Prostate gland (tissue), 2 donors: ENCODE data around the gene PIGV. TPM values are rescaled to one million over a fixed set of nuclear protein-coding genes. Genes with fewer than 3 reads are reported as not detected.

ENCODE experiments used
- DNase-seq: peaks from one replicate; pipeline ENCODE4 v3.0.0-alpha.2; 2019; ENCODE audit warnings: low spot score
- H3K27ac ChIP-seq, 2 donors: fragments of 200-600 bp; sonication (generic); 2 replicates each; pipeline ENCODE4 v1.5.1; 2017 to 2019
- H3K27me3 ChIP-seq: fragments of 200-600 bp; sonication (generic); replicated peaks from 2 replicates; pipeline ENCODE4 v1.5.1; 2019; ENCODE audit not compliant: insufficient read depth
- H3K36me3 ChIP-seq, 2 donors: fragments of 200-600 bp; sonication (generic); 1 replicate in 1 of 2; 2 replicates in 1 of 2; pipeline versions ENCODE4 v1.5.1 to v1.8.1; 2017 to 2019
- H3K4me1 ChIP-seq: fragments of 200-600 bp; sonication (generic); replicated peaks from 2 replicates; pipeline ENCODE4 v1.5.1; 2019
- H3K4me3 ChIP-seq, 2 donors: fragments of 200-600 bp; sonication (generic); 2 replicates each; pipeline ENCODE4 v1.5.1; 2017 to 2019
- H3K9me3 ChIP-seq: fragments of 200-600 bp; sonication (generic); 2 replicates; pipeline ENCODE4 v1.5.1; 2017
- CTCF ChIP-seq, 4 experiments: fragments of 200-600 bp in 2 of 4; fragments of 450-650 bp in 2 of 4; sonication (generic) in 2 of 4; IDR thresholded peaks; 1 replicate in 3 of 4; 2 replicates in 1 of 4; pipeline ENCODE4 v1.5.1; 2016 to 2019; ENCODE audit warnings: antibody characterized with exemption in 4 of 4, mild to moderate bottlenecking in 2 of 4, moderate library complexity in 2 of 4
- POLR2A ChIP-seq: fragments of 450-650 bp; IDR thresholded peaks from one replicate; pipeline ENCODE4 v1.6.1; 2016; ENCODE audit warnings: antibody characterized with exemption, mild to moderate bottlenecking
- POLR2AphosphoS5 ChIP-seq: sonication (generic); formaldehyde crosslinking; IDR thresholded peaks from one replicate; pipeline ENCODE4 v1.6.1; 2017; ENCODE audit warnings: antibody characterized with exemption
- WGBS: methylation state at CpG from one replicate; pipeline ENCODE4 v1.1.5; 2018; 5-methylcytosine and 5-hydroxymethylcytosine counted together
- intact Hi-C: fragments of 100-400 bp; cut with DNase I; formaldehyde crosslinking; loops from one replicate; pipeline ENCODE4 v1.14.2; 2022
- total RNA-seq, 2 donors: library from RNA; depleted of rRNA; stranded (reverse); fragments of >200 nt; gene quantifications; one replicate each; pipeline ENCODE4 v1.1.0, GENCODE V29; 2016

The PIGV gene
- total RNA-seq, 2 donors from 2014 or later: 26.4 to 32.4 TPM

GRCh38 chr1:26826261-26827105, 38.7 kb downstream of the PIGV start, which contains the start of gene ZDHHC18:
TSS of gene ZDHHC18 (plus strand) at chr1:26826688. CDS start at chr1:26826805, 117 bp downstream.
- WGBS: under 1% methylated on average over 73 of the region's 107 CpGs
- peaks cover 18% of the 10 kb centered on the region for H3K4me1 ChIP-seq
- H3K36me3 ChIP-seq: no peaks in the 10 kb centered on the region
- no peaks in the 10 kb centered on the region for H3K9me3 ChIP-seq
- intact Hi-C loops: no loop called here
- H3K27me3 ChIP-seq: no peaks in the 10 kb centered on the region
- H3K4me3 ChIP-seq: peak within 1 kb of the TSS; percentile 70 to 73
- peak; percentile 58 for DNase-seq
- TF ChIP-seq POLR2A (no peak), CTCF (IDR thresholded peaks at IDR 0.05) (peak; percentile 25 to 79 (median 53))
- peak within 1 kb of the TSS; percentile 82 to 83 for H3K27ac ChIP-seq

GRCh38 chr1:26827106-26827604, 39.4 kb downstream of the PIGV start:
- Histone ChIP-seq H3K9me3 (no peaks in the 10 kb centered on the region), H3K27me3 (no peaks in the 10 kb centered on the region), H3K36me3 (no peaks in the 10 kb centered on the region), H3K27ac (peak overlapping the region; percentile 76 to 82), H3K4me1 (peaks cover 18% of the 10 kb centered on the region), H3K4me3 (peak overlapping the region; percentile 70 to 73)
- no peak for DNase-seq
- WGBS: 2% methylated on average over 17 of the region's 17 CpGs
- intact Hi-C loops: no loop called here
- TF ChIP-seq POLR2A: no peak
- no peak for TF ChIP-seq CTCF (IDR thresholded peaks at IDR 0.05)
- TF ChIP-seq POLR2AphosphoS5: no peak

GRCh38 chr1:26827663-26828062, 39.9 kb downstream of the PIGV start:
- TF ChIP-seq CTCF (IDR thresholded peaks at IDR 0.05) (no peak), POLR2A (no peak), POLR2AphosphoS5 (no peak)
- no peaks in the 10 kb centered on the region for H3K27me3 ChIP-seq
- peak overlapping the region; percentile 76 to 82 for H3K27ac ChIP-seq
- H3K4me1 ChIP-seq: peaks cover 18% of the 10 kb centered on the region
- 9% methylated on average over 11 of the region's 11 CpGs for WGBS
- H3K9me3 ChIP-seq: no peaks in the 10 kb centered on the region
- H3K36me3 ChIP-seq: no peaks in the 10 kb centered on the region
- peak overlapping the region; percentile 70 to 73 for H3K4me3 ChIP-seq
- no peak for DNase-seq
- intact Hi-C loops: no loop called here

GRCh38 chr1:26828411-26828991, 40.8 kb downstream of the PIGV start:
- Histone ChIP-seq H3K27ac (no peak overlapping the region), H3K4me1 (peaks cover 18% of the 10 kb centered on the region), H3K27me3 (no peaks in the 10 kb centered on the region), H3K9me3 (no peaks in the 10 kb centered on the region), H3K36me3 (peaks cover 0 to 3% of the 10 kb centered on the region in 2 donors), H3K4me3 (no peak overlapping the region)
- 43% methylated on average over 4 of the region's 4 CpGs for WGBS
- DNase-seq: no peak
- intact Hi-C loops: no loop called here
- TF ChIP-seq POLR2A (no peak), CTCF (IDR thresholded peaks at IDR 0.05) (no peak), POLR2AphosphoS5 (no peak)
